Aortic smooth muscle cell (primary cell): Measurements from ENCODE around the gene DAB2. TPM values are rescaled to one million over a fixed set of nuclear protein-coding genes. Genes with fewer than 3 reads are reported as not detected.

Source experiments
- total RNA-seq: library from RNA; depleted of rRNA; stranded (reverse); fragments of >200 nt; gene quantifications from 2 replicates; pipeline ENCODE4 v1.2.3, GENCODE V29; 2014

DAB2 gene
- total RNA-seq, result 83.1 and 249 TPM in 2 replicates

DNA sequence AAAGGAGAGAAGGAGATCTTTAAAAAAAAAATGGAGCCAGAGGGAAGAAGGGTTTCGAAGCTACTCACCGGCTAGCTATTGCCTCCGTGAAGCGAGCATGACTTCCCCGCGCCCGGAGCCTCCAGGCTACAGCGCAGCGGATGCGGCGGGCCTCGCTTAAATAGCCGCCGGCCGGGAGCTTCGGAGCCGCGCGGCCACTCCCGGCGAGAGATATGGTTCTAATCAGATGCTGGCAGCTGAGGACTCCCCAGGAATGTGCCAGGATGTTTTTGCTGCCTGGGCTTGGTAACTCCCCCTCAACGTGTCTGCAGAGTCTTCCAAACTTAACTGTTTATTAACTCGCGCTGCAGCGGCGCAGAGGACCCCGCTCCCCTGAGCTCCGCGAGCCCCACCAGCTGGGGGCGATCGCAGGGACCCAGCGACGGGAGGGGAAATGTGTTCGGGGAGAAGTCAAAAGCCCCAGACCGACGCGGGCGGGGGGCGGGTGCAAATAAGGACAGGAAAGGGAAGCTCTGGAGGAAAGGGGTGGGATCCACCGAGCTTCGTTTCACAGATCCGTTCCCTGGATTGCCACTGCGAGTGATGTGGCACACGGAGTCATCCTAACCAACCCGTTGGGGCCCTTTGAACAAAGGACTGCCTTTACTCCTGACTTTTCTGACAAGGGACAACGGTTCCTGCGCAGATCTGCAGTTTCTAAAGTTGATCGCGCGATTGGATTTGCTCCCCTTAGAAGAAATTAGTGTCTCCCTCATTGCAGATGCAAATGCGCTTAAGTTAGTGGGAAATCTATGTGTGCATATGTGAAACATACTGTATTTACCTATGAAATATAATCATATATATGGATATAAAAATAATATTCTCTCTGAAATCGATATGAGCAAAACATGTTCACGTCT is at the start of gene DAB2:
TSS of gene DAB2 (minus strand) at position 245 of the 902 bp plus-strand sequence. CDS start 30,660 bp downstream, outside the sequence.

DNA sequence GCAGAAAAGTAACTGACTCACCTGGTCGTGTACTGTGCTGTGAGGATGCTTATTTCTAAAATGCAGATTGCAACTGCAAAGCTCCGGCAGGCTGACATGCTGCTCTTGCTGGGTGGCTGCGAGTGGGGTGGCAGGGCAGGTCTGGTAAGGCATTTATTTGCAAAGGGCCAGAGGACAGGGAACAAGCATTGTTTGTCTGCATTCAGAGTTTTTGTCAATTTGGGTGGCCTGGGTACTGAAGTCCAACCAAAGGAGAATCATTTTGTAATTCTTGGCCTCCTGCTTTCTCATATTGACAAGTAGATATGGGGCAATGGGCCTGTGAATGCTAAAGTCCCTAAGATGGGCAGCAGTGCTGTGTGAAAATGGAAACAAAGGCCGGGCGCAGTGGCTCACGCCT is 60.4 kb downstream of the DAB2 start, which contains the start of gene C9:
TSS of gene C9 (minus strand) at position 129 of the 400 bp plus-strand sequence. CDS start at position 98, 31 bp downstream.

Other genes with a start within 250 kb of the DAB2 start
- 0.26 and 0.75 TPM in 2 replicates for gene FYB1, start 205.4 kb downstream of the DAB2 start, total RNA-seq
- 0.25 TPM in 1 of 2 replicates, not detected in the other for gene C9, start 60.5 kb downstream of the DAB2 start, total RNA-seq